WI38 (cell line): ENCODE measurements around the gene ATP5PB.

ENCODE experiments used
- H3K4me3 ChIP-seq: 2 replicates; pipeline ENCODE4 v1.5.1; 2011; ENCODE audit warnings: low read depth, mild to moderate bottlenecking, control low read depth, low read length
- TF ChIP-seq, protein P1 (sequence below): IDR thresholded peaks from 2 replicates; pipeline ENCODE4 v1.5.1; 2012; ENCODE audit warnings: low read depth, mild to moderate bottlenecking, control low read depth, low read length

The ATP5PB gene

DNA sequence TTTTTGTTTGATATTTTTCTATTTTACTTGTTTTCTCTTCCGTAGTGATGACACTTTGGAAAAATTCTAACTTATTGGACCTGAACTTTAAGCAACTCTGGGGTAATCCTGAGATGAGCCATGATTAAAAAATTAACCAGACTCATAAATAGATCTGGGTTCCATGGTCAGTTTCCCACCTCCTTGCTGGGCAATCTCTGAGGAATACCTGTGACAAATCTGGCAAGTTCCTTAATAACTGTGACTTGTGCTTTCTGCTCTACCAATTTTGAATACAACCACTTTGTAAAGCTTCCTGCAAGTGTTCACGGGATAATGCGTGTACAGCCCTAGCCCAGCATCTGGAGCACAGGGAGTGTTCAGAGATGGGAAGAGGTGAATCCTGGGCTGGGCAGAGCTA lies 25.0 kb upstream of the ATP5PB start:
- TF ChIP-seq, protein P1, sequence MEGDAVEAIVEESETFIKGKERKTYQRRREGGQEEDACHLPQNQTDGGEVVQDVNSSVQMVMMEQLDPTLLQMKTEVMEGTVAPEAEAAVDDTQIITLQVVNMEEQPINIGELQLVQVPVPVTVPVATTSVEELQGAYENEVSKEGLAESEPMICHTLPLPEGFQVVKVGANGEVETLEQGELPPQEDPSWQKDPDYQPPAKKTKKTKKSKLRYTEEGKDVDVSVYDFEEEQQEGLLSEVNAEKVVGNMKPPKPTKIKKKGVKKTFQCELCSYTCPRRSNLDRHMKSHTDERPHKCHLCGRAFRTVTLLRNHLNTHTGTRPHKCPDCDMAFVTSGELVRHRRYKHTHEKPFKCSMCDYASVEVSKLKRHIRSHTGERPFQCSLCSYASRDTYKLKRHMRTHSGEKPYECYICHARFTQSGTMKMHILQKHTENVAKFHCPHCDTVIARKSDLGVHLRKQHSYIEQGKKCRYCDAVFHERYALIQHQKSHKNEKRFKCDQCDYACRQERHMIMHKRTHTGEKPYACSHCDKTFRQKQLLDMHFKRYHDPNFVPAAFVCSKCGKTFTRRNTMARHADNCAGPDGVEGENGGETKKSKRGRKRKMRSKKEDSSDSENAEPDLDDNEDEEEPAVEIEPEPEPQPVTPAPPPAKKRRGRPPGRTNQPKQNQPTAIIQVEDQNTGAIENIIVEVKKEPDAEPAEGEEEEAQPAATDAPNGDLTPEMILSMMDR, result no peak
- no peak overlapping the region for H3K4me3 ChIP-seq

- H3K4me3 ChIP-seq, result no peak overlapping the region
Observed at GRCh38 chr1:111436726-111437125, 12.5 kb upstream of the ATP5PB start.

GRCh38 chr1:111439461-111440351 lies 9.6 kb upstream of the ATP5PB start:
- TF ChIP-seq, protein P1, result no peak
- no peak overlapping the region for H3K4me3 ChIP-seq

More at GRCh38 chr1:111436726-111437125, 12.5 kb upstream of the ATP5PB start:
- TF ChIP-seq, protein P1, result no peak

GRCh38 chr1:111441573-111442192 lies 7.6 kb upstream of the ATP5PB start:
- no peak overlapping the region for H3K4me3 ChIP-seq
- TF ChIP-seq, protein P1, result peak; percentile 52

DNA sequence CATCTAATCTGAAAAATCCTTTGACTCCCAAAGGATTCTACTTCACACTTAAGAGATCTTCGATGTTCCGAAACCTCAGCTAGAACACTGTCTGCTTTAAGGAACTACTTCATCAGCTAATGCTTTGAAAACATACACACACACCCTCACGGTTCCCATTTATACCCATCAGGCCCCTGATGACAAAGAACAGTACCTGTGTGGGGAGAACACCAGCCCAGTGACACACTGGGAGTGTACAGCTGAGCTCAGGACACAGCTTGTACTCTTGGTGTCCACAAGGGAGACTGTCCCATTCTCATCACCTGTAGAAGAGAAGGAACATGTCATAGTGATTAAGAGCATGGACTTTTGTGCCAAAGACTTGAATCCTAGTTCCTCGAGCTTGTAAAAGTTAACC lies 6.8 kb upstream of the ATP5PB start:
- H3K4me3 ChIP-seq, result no peak overlapping the region
- TF ChIP-seq, protein P1, result no peak

- TF ChIP-seq, protein P1, result no peak
- no peak overlapping the region for H3K4me3 ChIP-seq
Observed at GRCh38 chr1:111444031-111444430, 5.2 kb upstream of the ATP5PB start.

GRCh38 chr1:111446546-111446945 lies 2.7 kb upstream of the ATP5PB start:
- H3K4me3 ChIP-seq, result no peak overlapping the region

More at GRCh38 chr1:111446546-111446945, 2.7 kb upstream of the ATP5PB start:
- TF ChIP-seq, protein P1, result no peak
